Aorta (tissue), 5 donors: Measurements from ENCODE around the gene TMEM167A. TPM values are rescaled to one million over a fixed set of nuclear protein-coding genes. Genes with fewer than 3 reads are reported as not detected.

Source experiments
- ATAC-seq: fragments of 200-7000 bp; cut with Tn5 transposase; one replicate; pipeline ENCODE4 v1.9.1; 2022; ENCODE audit warnings: moderate library complexity; ENCODE audit not compliant: low FRiP score
- DNase-seq, 2 donors: peaks; one replicate each; pipeline ENCODE4 v3.0.0-alpha.2; 2020
- H3K27ac ChIP-seq, 2 donors: one replicate each; pipeline ENCODE4 v1.5.1; 2013; ENCODE audit warnings: low read length in 2 of 2, mild to moderate bottlenecking in 2 of 2, moderate library complexity in 2 of 2, control low read depth in 1 of 2, inconsistent platforms in 1 of 2, low read depth in 1 of 2
- H3K27me3 ChIP-seq, 2 donors: one replicate each; pipeline ENCODE4 v1.6.1; 2013; ENCODE audit warnings: control low read depth in 1 of 2, low read length in 1 of 2, mild to moderate bottlenecking in 1 of 2, moderate library complexity in 1 of 2; ENCODE audit not compliant: insufficient read depth in 2 of 2, control insufficient read depth in 1 of 2
- H3K36me3 ChIP-seq, 2 donors: one replicate each; pipeline ENCODE4 v1.6.1; 2013; ENCODE audit warnings: control low read depth in 1 of 2, low read length in 1 of 2, mild to moderate bottlenecking in 1 of 2; ENCODE audit not compliant: insufficient read depth in 2 of 2, control insufficient read depth in 1 of 2
- H3K4me1 ChIP-seq, 2 donors: one replicate each; pipeline ENCODE4 v1.6.1; 2013; ENCODE audit warnings: low read length in 2 of 2, control low read depth in 1 of 2, mild to moderate bottlenecking in 1 of 2, moderate library complexity in 1 of 2; ENCODE audit not compliant: insufficient read depth in 2 of 2, control insufficient read depth in 1 of 2
- H3K4me3 ChIP-seq, 2 donors: one replicate each; pipeline ENCODE4 v1.5.1; 2013; ENCODE audit warnings: low read length in 2 of 2, control low read depth in 1 of 2, mild to moderate bottlenecking in 1 of 2
- H3K9me3 ChIP-seq: one replicate; pipeline ENCODE4 v1.6.1; 2013; ENCODE audit warnings: mild to moderate bottlenecking, low read length; ENCODE audit not compliant: control insufficient read depth
- WGBS, 2 donors: extraction: QIAGEN DNeasy Blood & Tissue Kit; methylation state at CpG; one replicate each; pipeline ENCODE4 v1.1.7; 2013; 5-methylcytosine and 5-hydroxymethylcytosine counted together
- intact Hi-C, 2 donors: fragments of 100-400 bp; cut with DNase I; formaldehyde crosslinking; loops; one replicate each; pipeline versions ENCODE4 v1.14.2 to v1.15.0; 2022
- polyA plus RNA-seq, 2 donors: library from polyadenylated mRNA; stranded (reverse); fragments of 200-250 nt; gene quantifications; one replicate each; pipeline ENCODE4 v1.2.3, GENCODE V29; 2013
- total RNA-seq, 2 donors: library from RNA; stranded (reverse); fragmentation: NEBNext Ultra II Directional; extraction: Animal tissue kit (Norgen Biotek cat#: 25700); gene quantifications; one replicate each; pipeline ENCODE4 v1.2.1, GENCODE V29; 2021
- donor health status: healthy with polysubstance abuse.
- donor health status: Bipolar disorder and iron deficiency.
- donor health status: DM: no; HTN: no; CAD: no.
- donor health status: DM: no; HTN: no; CAD: no.
- donor health status: DM: yes; HTN: yes; CAD: no.

TMEM167A gene
- total and polyA plus RNA-seq, 4 donors: 53.5 to 80.9 (median 70.1) TPM

DNA sequence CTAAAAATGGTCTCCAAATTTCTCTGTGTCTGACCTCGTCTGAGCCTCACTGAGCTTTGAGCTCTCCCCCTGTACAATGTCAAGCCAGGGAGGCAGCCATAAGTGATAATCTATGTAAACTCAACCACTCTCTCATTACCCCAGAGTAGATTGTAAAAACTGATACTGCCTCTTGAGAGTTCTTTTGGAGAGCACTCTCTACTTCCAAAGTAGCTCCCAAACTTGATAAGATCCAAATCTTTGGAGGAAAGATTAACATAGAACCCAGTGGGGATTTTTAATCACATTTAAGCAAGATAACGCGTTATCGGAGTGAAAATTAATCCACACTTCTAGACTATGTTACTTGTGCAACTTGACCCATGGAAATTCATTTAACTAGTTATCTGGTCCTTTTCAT, 54.9 kb downstream of the TMEM167A start:
- no peaks in the 10 kb centered on the region for H3K36me3 ChIP-seq
- H3K4me3 ChIP-seq: no peak overlapping the region
- no peak overlapping the region for H3K27ac ChIP-seq
- H3K4me1 ChIP-seq: no peaks in the 10 kb centered on the region
- no peaks in the 10 kb centered on the region for H3K27me3 ChIP-seq
- intact Hi-C loops: no loop called here
- WGBS, 2 donors: 85 to 88% methylated on average over 4 of the region's 4 CpGs
- ATAC-seq (no peak), DNase-seq (no peak)
- no peaks in the 10 kb centered on the region for H3K9me3 ChIP-seq

DNA sequence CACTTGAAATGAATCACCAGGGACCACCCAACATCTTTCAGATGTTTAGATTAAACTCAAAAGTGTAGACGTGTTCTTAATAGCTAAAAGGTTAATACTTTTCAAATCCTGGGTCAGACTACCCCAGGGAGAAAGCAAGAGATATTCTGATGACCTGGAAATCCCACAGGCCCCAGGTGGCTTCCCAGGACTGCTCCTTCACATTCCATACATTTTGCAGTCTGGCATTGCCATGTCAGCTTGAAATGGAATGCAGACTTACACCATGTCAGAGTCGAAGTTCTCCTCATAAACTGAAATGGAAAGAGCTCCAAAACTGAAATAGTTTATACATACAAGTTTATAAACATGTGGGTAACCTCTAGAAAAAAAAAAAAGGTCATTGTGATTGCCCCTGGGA, 61.5 kb downstream of the TMEM167A start:
- Histone ChIP-seq H3K27ac (no peak overlapping the region), H3K4me3 (no peak overlapping the region), H3K36me3 (no peaks in the 10 kb centered on the region), H3K4me1 (no peaks in the 10 kb centered on the region), H3K9me3 (no peaks in the 10 kb centered on the region), H3K27me3 (no peaks in the 10 kb centered on the region)
- 43 to 46% methylated on average over 2 of the region's 2 CpGs for WGBS, 2 donors
- DNase-seq (no peak), ATAC-seq (no peak)
- intact Hi-C loops: no loop called here

DNA sequence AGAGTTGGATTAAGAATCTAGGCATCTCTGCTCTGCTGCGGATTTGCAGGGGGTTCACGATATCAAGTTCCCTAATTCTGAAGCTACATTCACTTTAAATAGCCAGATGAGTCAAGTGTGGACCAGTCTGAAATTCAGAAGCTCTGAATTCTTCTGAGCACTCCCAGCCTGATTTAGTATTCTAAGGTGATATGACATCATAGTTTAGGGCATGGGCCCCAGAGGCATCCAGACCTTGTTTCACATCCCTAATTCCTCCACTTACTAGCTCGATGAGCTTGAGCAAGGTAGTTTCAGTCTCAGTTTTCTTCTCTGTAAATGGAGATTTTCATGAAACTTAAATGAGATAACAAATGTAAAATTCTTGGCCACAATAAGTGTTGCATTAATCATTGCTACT, 65.2 kb downstream of the TMEM167A start:
- H3K36me3 ChIP-seq: no peaks in the 10 kb centered on the region
- ATAC-seq: no peak
- H3K9me3 ChIP-seq: no peaks in the 10 kb centered on the region
- no peak for DNase-seq
- H3K27me3 ChIP-seq: no peaks in the 10 kb centered on the region
- H3K27ac ChIP-seq: no peak overlapping the region
- H3K4me1 ChIP-seq: peaks cover 0 to 2% of the 10 kb centered on the region in 2 donors
- intact Hi-C loops: no loop called here
- H3K4me3 ChIP-seq: no peak overlapping the region
- 84 to 87% methylated on average over 3 of the region's 3 CpGs for WGBS, 2 donors

DNA sequence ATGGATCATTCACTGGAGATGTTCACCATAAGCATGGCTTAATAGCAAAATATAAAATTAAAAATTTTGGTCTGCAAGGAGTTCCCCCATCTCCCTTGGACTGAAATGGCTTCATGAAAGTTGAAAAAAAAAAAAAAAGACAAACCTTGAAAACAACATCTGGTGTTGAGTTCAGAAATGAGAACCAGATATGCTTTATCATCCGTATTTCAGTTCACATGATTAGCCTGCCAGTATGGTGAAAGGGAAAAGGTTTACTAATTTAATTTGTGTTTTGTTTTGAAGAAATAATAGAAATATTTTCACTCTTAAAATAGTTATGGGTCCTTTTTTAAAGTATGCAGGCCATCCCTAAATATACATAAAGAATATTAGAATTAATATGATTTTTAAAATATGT, 67.8 kb downstream of the TMEM167A start:
- 47 to 64% methylated on average over 1 of the region's 1 CpG for WGBS, 2 donors

DNA sequence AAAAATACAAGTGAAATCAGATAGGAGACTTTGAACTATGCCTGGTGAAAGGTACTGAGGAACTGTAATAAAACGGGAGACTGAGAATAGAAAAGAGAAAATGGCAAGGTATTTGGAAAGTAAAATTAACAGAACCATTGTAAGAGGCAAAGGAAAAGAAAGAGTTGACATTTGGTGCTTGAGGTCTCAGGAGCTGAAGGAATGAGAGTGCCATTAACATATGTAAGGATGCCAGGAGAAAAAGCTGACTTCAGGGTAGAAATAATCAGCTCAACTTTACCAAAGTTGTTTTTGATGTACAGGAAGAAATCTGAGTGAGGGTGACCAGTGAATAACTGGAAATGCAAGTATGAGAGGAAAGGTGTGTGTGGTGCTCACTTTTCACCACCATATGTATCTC, 69.4 kb downstream of the TMEM167A start:
- 88 to 91% methylated on average over 1 of the region's 1 CpG for WGBS, 2 donors
- Histone ChIP-seq H3K36me3 (no peaks in the 10 kb centered on the region), H3K27ac (no peak overlapping the region), H3K4me3 (no peak overlapping the region), H3K27me3 (no peaks in the 10 kb centered on the region), H3K9me3 (no peaks in the 10 kb centered on the region), H3K4me1 (peaks cover 0 to 2% of the 10 kb centered on the region in 2 donors)
- no peak for DNase-seq
- ATAC-seq: no peak
- intact Hi-C loops: no loop called here

More for the DNA sequence above, 67.8 kb downstream of the TMEM167A start:
- Histone ChIP-seq H3K9me3 (no peaks in the 10 kb centered on the region), H3K27me3 (no peaks in the 10 kb centered on the region), H3K4me3 (no peak overlapping the region), H3K27ac (no peak overlapping the region), H3K4me1 (peaks cover 0 to 2% of the 10 kb centered on the region in 2 donors), H3K36me3 (no peaks in the 10 kb centered on the region)
- ATAC-seq (no peak), DNase-seq (no peak)
- intact Hi-C loops: no loop called here

DNA sequence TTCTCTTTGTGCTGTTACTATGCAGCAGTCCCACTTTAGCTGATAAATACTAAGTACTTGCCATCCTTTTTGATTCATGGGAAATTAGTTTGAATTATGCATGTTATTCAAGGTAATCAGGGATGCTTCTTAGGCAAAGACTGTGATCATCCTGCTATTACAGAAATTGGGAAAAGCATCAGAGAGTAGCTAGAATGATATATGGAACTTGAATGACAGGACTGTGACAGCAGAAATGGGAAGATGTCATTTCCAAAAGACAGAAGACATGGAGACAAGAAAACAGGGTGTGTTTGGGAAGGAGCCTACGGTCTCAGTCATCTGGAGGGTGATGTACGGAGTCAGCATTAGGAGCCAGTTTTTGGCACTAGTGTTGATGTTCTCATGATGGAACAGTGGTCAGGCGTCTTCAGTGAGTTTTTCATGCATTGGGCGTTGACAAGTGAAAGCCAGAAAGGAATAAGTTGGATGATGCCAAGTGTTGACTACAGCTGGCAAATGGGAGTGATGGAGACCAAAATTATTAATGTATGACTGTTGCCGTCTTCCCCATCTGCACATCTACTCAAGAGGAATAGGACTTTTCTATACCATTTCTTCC, 70.4 kb downstream of the TMEM167A start:
- no peaks in the 10 kb centered on the region for H3K36me3 ChIP-seq
- H3K27me3 ChIP-seq: no peaks in the 10 kb centered on the region
- peaks cover 0 to 2% of the 10 kb centered on the region in 2 donors for H3K4me1 ChIP-seq
- no peak overlapping the region for H3K4me3 ChIP-seq
- intact Hi-C loops: no loop called here
- H3K9me3 ChIP-seq: no peaks in the 10 kb centered on the region
- WGBS, 2 donors: 90 to 94% methylated on average over 5 of the region's 5 CpGs
- DNase-seq (no peak), ATAC-seq (no peak)
- H3K27ac ChIP-seq: no peak overlapping the region

DNA sequence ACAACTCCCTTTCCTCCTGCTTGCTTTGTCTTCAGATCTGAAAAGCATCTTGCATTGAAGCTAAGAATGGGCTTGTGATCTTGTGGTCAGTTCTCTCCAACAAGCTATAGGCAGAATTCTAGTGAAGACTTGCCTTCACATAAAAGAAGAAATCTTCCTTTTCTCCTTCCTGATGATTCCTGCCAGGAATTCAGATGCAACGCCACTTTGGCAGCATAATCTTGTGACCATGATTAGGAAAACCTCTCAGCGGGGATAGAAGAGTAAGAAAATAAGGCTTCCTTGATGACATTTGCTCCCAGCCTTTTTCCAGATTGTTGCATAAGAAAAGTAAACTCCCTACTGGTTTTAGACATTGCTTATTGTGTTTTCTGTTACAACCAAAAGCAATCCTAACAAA, 73.4 kb downstream of the TMEM167A start:
- Histone ChIP-seq H3K36me3 (no peaks in the 10 kb centered on the region), H3K27ac (no peak overlapping the region), H3K4me1 (peaks cover 0 to 4% of the 10 kb centered on the region in 2 donors), H3K4me3 (no peak overlapping the region), H3K27me3 (no peaks in the 10 kb centered on the region), H3K9me3 (no peaks in the 10 kb centered on the region)
- WGBS, 2 donors: 79 to 81% methylated on average over 2 of the region's 2 CpGs
- intact Hi-C loops: no loop called here
- ATAC-seq: no peak
- no peak for DNase-seq

Other genes with a start within 250 kb of the TMEM167A start
- 10 to 100 TPM in 1 of 2 donors, 1 to 10 TPM in 1; 9.9 to 10.7 TPM for gene XRCC4, start 153 bp upstream of the TMEM167A start, total RNA-seq
- gene XRCC4, start 153 bp upstream of the TMEM167A start, polyA plus RNA-seq: 10 to 100 TPM; 12.8 to 19.0 TPM